ENCODE data around the gene GRM5. TPM values are rescaled to one million over a fixed set of nuclear protein-coding genes. Genes with fewer than 3 reads are reported as not detected.
"Not testable (repeated sequence)": the region's sequence is repeated elsewhere in the genome, so short reads cannot be mapped to it uniquely, and the experiment has no call there.

Gene GRM5
- total RNA-seq, 1 donor: under 0.01 TPM

- no peak for DNase-seq (ENCODE audit: low read depth)
- H3K4me3 ChIP-seq (ENCODE audit: low read depth, low read length): no peak overlapping the region
- TF ChIP-seq CTCF (IDR thresholded peaks at IDR 0.05; ENCODE audit: insufficient read depth, low read depth, low read length): no peak
Measured at GRCh38 chr11:88979641-88980040, 86.1 kb downstream of the GRM5 start.

- not testable (repeated sequence) for DNase-seq (ENCODE audit: low read depth); H3K4me3 ChIP-seq (ENCODE audit: low read depth, low read length)
Measured at GRCh38 chr11:88978992-88979391, 86.8 kb downstream of the GRM5 start.

- DNase-seq (ENCODE audit: low read depth); H3K4me3 ChIP-seq (ENCODE audit: low read depth, low read length): not testable (repeated sequence)
Measured at GRCh38 chr11:88975441-88975840, 90.3 kb downstream of the GRM5 start.

GRCh38 chr11:88972210-88972609 lies 93.6 kb downstream of the GRM5 start:
- no peak overlapping the region for H3K4me3 ChIP-seq (ENCODE audit: low read depth, low read length)
- TF ChIP-seq CTCF (IDR thresholded peaks at IDR 0.05; ENCODE audit: insufficient read depth, low read depth, low read length): no peak
- DNase-seq (ENCODE audit: low read depth): no peak

GRCh38 chr11:88961621-88962020 lies 104.2 kb downstream of the GRM5 start:
- not testable (repeated sequence) for H3K4me3 ChIP-seq (ENCODE audit: low read depth, low read length); DNase-seq (ENCODE audit: low read depth)

GRCh38 chr11:88959857-88960256 lies 105.9 kb downstream of the GRM5 start:
- H3K4me3 ChIP-seq (ENCODE audit: low read depth, low read length); DNase-seq (ENCODE audit: low read depth): not testable (repeated sequence)

GRCh38 chr11:88950975-88951374 lies 114.8 kb downstream of the GRM5 start:
- no peak for TF ChIP-seq CTCF (IDR thresholded peaks at IDR 0.05; ENCODE audit: insufficient read depth, low read depth, low read length)
- no peak for DNase-seq (ENCODE audit: low read depth)
- no peak overlapping the region for H3K4me3 ChIP-seq (ENCODE audit: low read depth, low read length)

- DNase-seq (ENCODE audit: low read depth); H3K4me3 ChIP-seq (ENCODE audit: low read depth, low read length): not testable (repeated sequence)
Measured at GRCh38 chr11:88948908-88949307, 116.9 kb downstream of the GRM5 start.

- not testable (repeated sequence) for H3K4me3 ChIP-seq (ENCODE audit: low read depth, low read length); DNase-seq (ENCODE audit: low read depth)
Measured at GRCh38 chr11:88947843-88948572, 117.8 kb downstream of the GRM5 start.

- DNase-seq (ENCODE audit: low read depth); H3K4me3 ChIP-seq (ENCODE audit: low read depth, low read length): not testable (repeated sequence)
Measured at GRCh38 chr11:88929665-88930064, 136.1 kb downstream of the GRM5 start.

- not testable (repeated sequence) for H3K4me3 ChIP-seq (ENCODE audit: low read depth, low read length); DNase-seq (ENCODE audit: low read depth)
Measured at GRCh38 chr11:88917065-88917464, 148.7 kb downstream of the GRM5 start.
